HG03159 (cell line): ENCODE measurements around the gene SEPHS1.

Source experiments
- ATAC-seq: cut with Tn5 transposase; IDR thresholded peaks from one replicate; pipeline ENCODE4 v1.9.1; 2021; ENCODE audit warnings: mild to moderate bottlenecking, moderate library complexity; ENCODE audit not compliant: unreplicated experiment

The SEPHS1 gene

GRCh38 chr10:13365831-13366230 is 17.7 kb upstream of the SEPHS1 start:
- ATAC-seq: no peak

- no peak for ATAC-seq
Observed at GRCh38 chr10:13365243-13365642, 17.1 kb upstream of the SEPHS1 start.

- no peak for ATAC-seq
Observed at GRCh38 chr10:13360587-13360986, 12.5 kb upstream of the SEPHS1 start.

GRCh38 chr10:13356392-13356791 is 8.3 kb upstream of the SEPHS1 start:
- no peak for ATAC-seq

- ATAC-seq: no peak
Observed at GRCh38 chr10:13354783-13355182, 6.7 kb upstream of the SEPHS1 start.

GRCh38 chr10:13352519-13352918 is 4.4 kb upstream of the SEPHS1 start:
- no peak for ATAC-seq

- no peak for ATAC-seq
Observed at GRCh38 chr10:13351340-13351915, 3.3 kb upstream of the SEPHS1 start.

GRCh38 chr10:13349463-13350274 is 1.6 kb upstream of the SEPHS1 start:
- ATAC-seq: no peak

- peak; percentile 48 for ATAC-seq
Observed at GRCh38 chr10:13347500-13348156, 465 bp downstream of the SEPHS1 start.

GRCh38 chr10:13347043-13347499 is 1.0 kb downstream of the SEPHS1 start:
- peak; percentile 32 for ATAC-seq

GRCh38 chr10:13346283-13347042 is 1.6 kb downstream of the SEPHS1 start:
- no peak for ATAC-seq

- peak; percentile 93 for ATAC-seq
Observed at GRCh38 chr10:13340626-13341376, 7.3 kb downstream of the SEPHS1 start.

- peak; percentile 3 for ATAC-seq
Observed at GRCh38 chr10:13340068-13340467, 8.0 kb downstream of the SEPHS1 start.

- no peak for ATAC-seq
Observed at GRCh38 chr10:13338390-13339110, 9.5 kb downstream of the SEPHS1 start.

- ATAC-seq: no peak
Observed at GRCh38 chr10:13337827-13338196, 10.3 kb downstream of the SEPHS1 start.

GRCh38 chr10:13337128-13337826 is 10.8 kb downstream of the SEPHS1 start:
- no peak for ATAC-seq

GRCh38 chr10:13335881-13336280 is 12.2 kb downstream of the SEPHS1 start:
- ATAC-seq: no peak

GRCh38 chr10:13334556-13334955 is 13.5 kb downstream of the SEPHS1 start:
- ATAC-seq: no peak

GRCh38 chr10:13331646-13332045 is 16.4 kb downstream of the SEPHS1 start:
- no peak for ATAC-seq
